Measurements from ENCODE around the gene KLRF2.

The KLRF2 gene

DNA sequence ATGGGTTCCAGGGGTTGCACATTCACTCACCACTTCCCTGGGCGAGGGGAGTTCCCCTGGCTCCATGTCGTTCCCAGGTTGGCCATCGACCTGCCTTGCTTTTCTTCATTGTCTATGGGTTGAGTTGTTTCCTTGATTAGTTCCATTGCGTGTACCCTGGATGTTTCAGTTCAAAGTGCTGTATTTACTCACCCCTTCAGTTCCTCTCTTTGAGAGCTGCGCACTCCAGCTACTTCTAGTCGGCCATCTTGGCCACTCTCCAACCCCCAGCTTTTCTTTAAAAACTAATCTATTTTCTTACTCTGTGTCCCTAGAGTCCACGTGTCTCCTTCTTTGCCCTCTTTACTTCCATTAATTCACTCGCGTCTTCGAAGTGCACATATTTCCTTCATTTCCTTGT lies 39.2 kb downstream of the KLRF2 start:
- TF ChIP-seq, protein P1, sequence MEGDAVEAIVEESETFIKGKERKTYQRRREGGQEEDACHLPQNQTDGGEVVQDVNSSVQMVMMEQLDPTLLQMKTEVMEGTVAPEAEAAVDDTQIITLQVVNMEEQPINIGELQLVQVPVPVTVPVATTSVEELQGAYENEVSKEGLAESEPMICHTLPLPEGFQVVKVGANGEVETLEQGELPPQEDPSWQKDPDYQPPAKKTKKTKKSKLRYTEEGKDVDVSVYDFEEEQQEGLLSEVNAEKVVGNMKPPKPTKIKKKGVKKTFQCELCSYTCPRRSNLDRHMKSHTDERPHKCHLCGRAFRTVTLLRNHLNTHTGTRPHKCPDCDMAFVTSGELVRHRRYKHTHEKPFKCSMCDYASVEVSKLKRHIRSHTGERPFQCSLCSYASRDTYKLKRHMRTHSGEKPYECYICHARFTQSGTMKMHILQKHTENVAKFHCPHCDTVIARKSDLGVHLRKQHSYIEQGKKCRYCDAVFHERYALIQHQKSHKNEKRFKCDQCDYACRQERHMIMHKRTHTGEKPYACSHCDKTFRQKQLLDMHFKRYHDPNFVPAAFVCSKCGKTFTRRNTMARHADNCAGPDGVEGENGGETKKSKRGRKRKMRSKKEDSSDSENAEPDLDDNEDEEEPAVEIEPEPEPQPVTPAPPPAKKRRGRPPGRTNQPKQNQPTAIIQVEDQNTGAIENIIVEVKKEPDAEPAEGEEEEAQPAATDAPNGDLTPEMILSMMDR (IDR thresholded peaks at IDR 0.05; ENCODE audit: low read depth, low read length, poor library complexity, severe bottlenecking), result no peak
- no peak for TF ChIP-seq EZH2phosphoT487 (IDR thresholded peaks at IDR 0.05; ENCODE audit: borderline replicate concordance, low read length)
- Histone ChIP-seq H3K4me2 (ENCODE audit: low read length) (no peak overlapping the region), H3K9me2 (replicated peaks; ENCODE audit: control insufficient read depth, low read length) (no peaks in the 10 kb centered on the region), H4K20me1 (ENCODE audit: control insufficient read depth, insufficient read depth, low read depth, low read length) (no peaks in the 10 kb centered on the region), H3K36me3 (ENCODE audit: control insufficient read depth, low read length) (no peaks in the 10 kb centered on the region), H3K4me1 (ENCODE audit: control insufficient read depth, low read length) (no peaks in the 10 kb centered on the region), H3K79me2 (ENCODE audit: control insufficient read depth, low read length) (no peaks in the 10 kb centered on the region), H3K4me3 (ENCODE audit: low read length) (no peak overlapping the region), H3K9me3 (ENCODE audit: control insufficient read depth, insufficient read depth, low read length) (no peaks in the 10 kb centered on the region), H3K27ac (ENCODE audit: low read depth, low read length) (no peak overlapping the region), H3F3A (ENCODE audit: control insufficient read depth, insufficient read depth) (no peaks in the 10 kb centered on the region), H3K27me3 (ENCODE audit: control insufficient read depth, low read length) (peaks cover 4% of the 10 kb centered on the region; the same call in 1 of the 2 replicates)

DNA sequence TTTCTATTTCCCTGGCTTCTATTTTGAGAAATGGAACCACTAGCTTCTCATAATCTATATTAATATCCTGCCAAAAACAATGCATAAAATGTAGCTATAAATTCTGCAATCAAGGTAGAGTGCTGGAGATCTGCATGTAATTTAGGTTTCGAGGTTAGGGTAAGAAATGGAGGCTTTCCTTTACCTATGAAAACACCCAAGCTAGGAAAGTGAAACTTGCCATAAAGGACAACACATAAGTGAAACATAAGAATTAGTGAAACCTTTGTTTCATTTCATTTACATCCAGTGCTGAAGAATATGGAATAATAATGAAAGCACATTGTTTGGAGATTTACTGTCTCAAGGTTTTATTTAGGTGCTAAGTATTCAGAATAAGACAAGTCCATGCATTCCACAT lies 41.1 kb downstream of the KLRF2 start:
- no peaks in the 10 kb centered on the region for H4K20me1 ChIP-seq (ENCODE audit: control insufficient read depth, insufficient read depth, low read depth, low read length)
- no peaks in the 10 kb centered on the region for H3K4me1 ChIP-seq (ENCODE audit: control insufficient read depth, low read length)
- H3K4me2 ChIP-seq (ENCODE audit: low read length), result no peak overlapping the region
- no peak overlapping the region for H3K27ac ChIP-seq (ENCODE audit: low read depth, low read length)
- no peak overlapping the region for H3K4me3 ChIP-seq (ENCODE audit: low read length)
- no peaks in the 10 kb centered on the region for H3K9me2 ChIP-seq (replicated peaks; ENCODE audit: control insufficient read depth, low read length)
- no peaks in the 10 kb centered on the region for H3K79me2 ChIP-seq (ENCODE audit: control insufficient read depth, low read length)
- peaks cover 13% of the 10 kb centered on the region for H3K27me3 ChIP-seq (ENCODE audit: control insufficient read depth, low read length)
- H3F3A ChIP-seq (ENCODE audit: control insufficient read depth, insufficient read depth), result no peaks in the 10 kb centered on the region
- no peaks in the 10 kb centered on the region for H3K9me3 ChIP-seq (ENCODE audit: control insufficient read depth, insufficient read depth, low read length)
- no peaks in the 10 kb centered on the region for H3K36me3 ChIP-seq (ENCODE audit: control insufficient read depth, low read length)
- TF ChIP-seq, protein P1 (IDR thresholded peaks at IDR 0.05; ENCODE audit: low read depth, low read length, poor library complexity, severe bottlenecking), result no peak
- no peak for TF ChIP-seq EZH2phosphoT487 (IDR thresholded peaks at IDR 0.05; ENCODE audit: borderline replicate concordance, low read length)

DNA sequence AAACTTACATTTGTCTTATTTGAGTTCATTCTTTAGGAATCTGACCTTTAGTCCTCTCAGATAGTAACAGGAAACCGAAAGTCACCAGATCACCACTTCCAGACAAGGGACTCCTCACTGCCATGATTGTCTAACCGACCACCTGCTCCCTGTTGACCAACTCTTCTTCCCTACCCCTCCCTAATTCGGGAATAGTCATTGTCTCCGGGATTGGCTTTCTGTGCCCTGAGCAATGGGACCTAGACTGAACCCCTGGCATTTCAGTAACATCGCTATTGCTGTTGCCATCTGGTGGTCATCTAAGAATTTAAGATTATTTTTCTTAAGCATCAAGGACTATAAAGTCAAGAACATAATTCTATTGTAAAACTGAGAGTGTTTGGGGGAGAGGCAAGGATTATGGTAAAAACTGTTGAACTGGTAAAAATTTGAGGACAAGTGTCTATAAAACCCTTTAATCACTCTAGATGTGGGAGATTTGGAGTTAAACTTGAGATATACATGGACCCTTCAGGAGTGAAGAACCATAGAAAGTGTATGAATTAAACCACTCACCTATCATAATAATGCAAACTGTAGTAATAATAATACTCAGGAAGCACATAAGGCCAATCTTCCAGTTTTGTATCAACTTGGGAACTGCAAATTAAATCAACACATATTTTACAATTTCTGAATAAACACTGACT lies 44.6 kb downstream of the KLRF2 start:
- Histone ChIP-seq H3K27ac (ENCODE audit: low read depth, low read length) (no peak overlapping the region), H3K9me2 (replicated peaks; ENCODE audit: control insufficient read depth, low read length) (no peaks in the 10 kb centered on the region), H3K4me1 (ENCODE audit: control insufficient read depth, low read length) (no peaks in the 10 kb centered on the region), H3K4me3 (ENCODE audit: low read length) (no peak overlapping the region), H3K36me3 (ENCODE audit: control insufficient read depth, low read length) (no peaks in the 10 kb centered on the region), H3F3A (ENCODE audit: control insufficient read depth, insufficient read depth) (no peaks in the 10 kb centered on the region), H3K9me3 (ENCODE audit: control insufficient read depth, insufficient read depth, low read length) (no peaks in the 10 kb centered on the region), H3K27me3 (ENCODE audit: control insufficient read depth, low read length) (peaks cover 20% of the 10 kb centered on the region), H3K4me2 (ENCODE audit: low read length) (no peak overlapping the region), H3K79me2 (ENCODE audit: control insufficient read depth, low read length) (no peaks in the 10 kb centered on the region), H4K20me1 (ENCODE audit: control insufficient read depth, insufficient read depth, low read depth, low read length) (no peaks in the 10 kb centered on the region)
- TF ChIP-seq EZH2phosphoT487 (IDR thresholded peaks at IDR 0.05; ENCODE audit: borderline replicate concordance, low read length), result no peak
- TF ChIP-seq, protein P1 (IDR thresholded peaks at IDR 0.05; ENCODE audit: low read depth, low read length, poor library complexity, severe bottlenecking), result peak; percentile 64
